Immature natural killer cell (primary cell): ENCODE measurements around the gene SMC1B. TPM values are rescaled to one million over a fixed set of nuclear protein-coding genes. Genes with fewer than 3 reads are reported as not detected.

Experiments
- DNase-seq, 3 donors: peaks; one replicate each; pipeline ENCODE4 v3.0.0; 2022; ENCODE audit warnings: mixed read lengths in 1 of 3
- H3K27ac Mint-ChIP-seq, 6 donors: one replicate each; pipeline ENCODE4 v1.8.0; 2020; ENCODE audit warnings: mixed read lengths in 6 of 6, mild to moderate bottlenecking in 5 of 6, inconsistent platforms in 4 of 6, moderate library complexity in 3 of 6
- H3K27me3 Mint-ChIP-seq, 3 donors: one replicate each; pipeline ENCODE4 v1.8.0; 2020 to 2021; ENCODE audit warnings: low read depth in 3 of 3, mild to moderate bottlenecking in 3 of 3, mixed read lengths in 3 of 3, moderate library complexity in 3 of 3, inconsistent platforms in 1 of 3
- H3K36me3 Mint-ChIP-seq, 3 donors: one replicate each; pipeline ENCODE4 v1.8.0; 2020; ENCODE audit warnings: mixed read lengths in 3 of 3, inconsistent platforms in 2 of 3, mild to moderate bottlenecking in 2 of 3
- H3K4me1 Mint-ChIP-seq, 2 donors: one replicate each; pipeline ENCODE4 v1.8.0; 2020; ENCODE audit warnings: inconsistent platforms in 2 of 2, mild to moderate bottlenecking in 2 of 2, mixed read lengths in 2 of 2, moderate library complexity in 1 of 2
- H3K4me3 Mint-ChIP-seq, 5 donors: one replicate each; pipeline ENCODE4 v1.8.0; 2020; ENCODE audit warnings: mild to moderate bottlenecking in 5 of 5, mixed read lengths in 5 of 5, inconsistent platforms in 3 of 5, moderate library complexity in 3 of 5
- H3K9me3 Mint-ChIP-seq, 6 donors: one replicate each; pipeline ENCODE4 v1.8.0; 2020; ENCODE audit warnings: mild to moderate bottlenecking in 6 of 6, mixed read lengths in 6 of 6, inconsistent platforms in 4 of 6, moderate library complexity in 3 of 6
- polyA plus RNA-seq, 3 donors: library from polyadenylated mRNA; unstranded; fragments of 300-500 nt; fragmentation: Illumina TruSeq; gene quantifications; one replicate each; pipeline ENCODE4 v1.2.3, GENCODE V29; 2021

The SMC1B gene
- polyA plus RNA-seq, 3 donors from 2014 or later, result 0.21 TPM; not detected in 2

- H3K4me3 Mint-ChIP-seq, result peak overlapping the region in 2 of 5 donors; percentile 10 to 27
These were observed 22.2 kb upstream of the SMC1B start for GRCh38 chr22:45435544-45436139.

DNA sequence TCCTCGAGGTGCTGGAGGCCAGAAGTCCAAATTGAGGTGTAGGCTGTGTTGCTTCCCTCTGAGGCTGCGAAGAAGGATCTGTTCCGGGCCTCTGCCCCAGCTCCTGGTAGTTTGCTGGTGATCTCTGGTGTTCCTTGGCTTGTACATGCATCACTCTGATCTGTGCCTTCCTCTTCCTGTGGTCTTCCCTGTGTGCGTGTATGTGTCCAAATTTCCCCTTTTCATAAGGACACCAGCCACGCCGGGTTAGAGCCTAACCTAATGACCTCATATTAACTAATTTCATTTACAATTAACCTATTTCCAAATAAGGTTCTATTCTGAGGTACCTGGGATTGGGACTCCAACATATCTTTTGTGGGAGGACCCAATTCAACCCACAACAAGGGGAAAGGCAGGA lies 21.6 kb upstream of the SMC1B start:
- Mint-ChIP-seq H3K27me3 (peaks cover 0 to 15% (median 4%) of the 10 kb centered on the region in 3 donors), H3K4me1 (peaks cover 7 to 8% of the 10 kb centered on the region in 2 donors), H3K36me3 (no peaks in the 10 kb centered on the region), H3K9me3 (no peaks in the 10 kb centered on the region), H3K4me3 (peak overlapping the region in 2 of 5 donors; percentile 24 to 27), H3K27ac (no peak overlapping the region)
- DNase-seq, result no peak

More at GRCh38 chr22:45435544-45436139, 22.2 kb upstream of the SMC1B start:
- DNase-seq, result peak; percentile 70 to 77 (median 74)
- peaks cover 7 to 10% of the 10 kb centered on the region in 2 donors for H3K4me1 Mint-ChIP-seq
- peaks cover 0 to 15% (median 4%) of the 10 kb centered on the region in 3 donors for H3K27me3 Mint-ChIP-seq
- H3K9me3 Mint-ChIP-seq, result no peaks in the 10 kb centered on the region
- H3K36me3 Mint-ChIP-seq, result no peaks in the 10 kb centered on the region
- peak overlapping the region in 2 of 6 donors; percentile 11 to 62 for H3K27ac Mint-ChIP-seq

GRCh38 chr22:45430871-45431270 lies 17.5 kb upstream of the SMC1B start:
- H3K36me3 Mint-ChIP-seq, result peaks cover 0 to 4% (median 3%) of the 10 kb centered on the region in 3 donors
- peaks cover 0 to 1% (median 0%) of the 10 kb centered on the region in 6 donors for H3K9me3 Mint-ChIP-seq
- peaks cover 3 to 11% (median 6%) of the 10 kb centered on the region in 3 donors for H3K27me3 Mint-ChIP-seq
- no peak overlapping the region for H3K4me3 Mint-ChIP-seq
- DNase-seq, result no peak
- H3K27ac Mint-ChIP-seq, result no peak overlapping the region
- H3K4me1 Mint-ChIP-seq, result peaks cover 7 to 8% of the 10 kb centered on the region in 2 donors

- Mint-ChIP-seq H3K27ac (no peak overlapping the region), H3K9me3 (peaks cover 0 to 1% (median 0%) of the 10 kb centered on the region in 6 donors), H3K27me3 (peaks cover 2 to 8% (median 6%) of the 10 kb centered on the region in 3 donors), H3K36me3 (peaks cover 0 to 4% (median 3%) of the 10 kb centered on the region in 3 donors), H3K4me3 (no peak overlapping the region), H3K4me1 (peaks cover under 1 to 1% of the 10 kb centered on the region in 2 donors)
- DNase-seq, result no peak
These were observed 16.8 kb upstream of the SMC1B start for GRCh38 chr22:45429981-45430775.

DNA sequence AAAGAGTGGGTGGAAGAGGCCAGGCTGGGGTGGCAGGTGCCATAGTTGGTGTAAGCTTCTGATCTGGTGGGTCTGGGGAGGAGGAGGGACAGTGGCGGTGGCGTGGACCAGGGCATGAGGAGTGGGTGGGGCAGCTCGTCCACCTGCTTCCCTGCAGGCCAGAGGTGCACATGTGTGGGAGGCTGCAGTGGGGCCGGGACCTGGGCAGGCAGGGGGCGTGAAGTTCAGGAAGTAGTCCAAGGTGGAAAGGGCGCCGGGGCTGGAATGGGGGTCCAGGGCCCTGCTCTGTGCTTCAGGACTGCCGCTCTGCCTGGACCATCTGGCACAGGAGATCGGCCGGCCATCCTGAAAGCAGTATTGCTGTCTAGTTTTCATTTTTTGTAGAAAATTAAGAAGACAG lies 16.0 kb upstream of the SMC1B start:
- Mint-ChIP-seq H3K36me3 (peaks cover 0 to 4% (median 3%) of the 10 kb centered on the region in 3 donors), H3K27me3 (peaks cover 2 to 8% (median 6%) of the 10 kb centered on the region in 3 donors), H3K9me3 (peaks cover 0 to 1% (median 0%) of the 10 kb centered on the region in 6 donors), H3K4me3 (no peak overlapping the region), H3K27ac (no peak overlapping the region), H3K4me1 (no peaks in the 10 kb centered on the region)
- no peak for DNase-seq

GRCh38 chr22:45428391-45429385 lies 15.3 kb upstream of the SMC1B start:
- DNase-seq, result no peak
- Mint-ChIP-seq H3K4me3 (no peak overlapping the region), H3K36me3 (peaks cover 0 to 4% (median 3%) of the 10 kb centered on the region in 3 donors), H3K9me3 (peaks cover 0 to 1% (median 0%) of the 10 kb centered on the region in 6 donors), H3K27ac (no peak overlapping the region), H3K4me1 (no peaks in the 10 kb centered on the region), H3K27me3 (peaks cover 2 to 8% (median 6%) of the 10 kb centered on the region in 3 donors)

GRCh38 chr22:45427114-45427513 lies 13.7 kb upstream of the SMC1B start:
- no peak for DNase-seq
- Mint-ChIP-seq H3K4me1 (no peaks in the 10 kb centered on the region), H3K9me3 (peaks cover 0 to 1% (median 0%) of the 10 kb centered on the region in 6 donors), H3K4me3 (no peak overlapping the region), H3K27me3 (peaks cover 0 to 8% (median 8%) of the 10 kb centered on the region in 3 donors), H3K27ac (no peak overlapping the region), H3K36me3 (peaks cover 0 to 4% (median 3%) of the 10 kb centered on the region in 3 donors)

GRCh38 chr22:45426387-45426786 lies 13.0 kb upstream of the SMC1B start:
- no peak for DNase-seq
- no peaks in the 10 kb centered on the region for H3K4me1 Mint-ChIP-seq
- peak overlapping the region in 1 of 6 donors; percentile 4 for H3K27ac Mint-ChIP-seq
- H3K4me3 Mint-ChIP-seq, result no peak overlapping the region
- peaks cover 0 to 4% (median 3%) of the 10 kb centered on the region in 3 donors for H3K36me3 Mint-ChIP-seq
- H3K27me3 Mint-ChIP-seq, result peaks cover 0 to 8% (median 4%) of the 10 kb centered on the region in 3 donors
- H3K9me3 Mint-ChIP-seq, result peaks cover 0 to 1% (median 0%) of the 10 kb centered on the region in 6 donors

GRCh38 chr22:45425531-45426265 lies 12.3 kb upstream of the SMC1B start:
- Mint-ChIP-seq H3K4me1 (no peaks in the 10 kb centered on the region), H3K4me3 (no peak overlapping the region), H3K36me3 (peaks cover 0 to 4% (median 3%) of the 10 kb centered on the region in 3 donors), H3K9me3 (peaks cover 0 to 1% (median 0%) of the 10 kb centered on the region in 6 donors), H3K27ac (no peak overlapping the region), H3K27me3 (peaks cover 0 to 8% (median 4%) of the 10 kb centered on the region in 3 donors)
- no peak for DNase-seq

DNA sequence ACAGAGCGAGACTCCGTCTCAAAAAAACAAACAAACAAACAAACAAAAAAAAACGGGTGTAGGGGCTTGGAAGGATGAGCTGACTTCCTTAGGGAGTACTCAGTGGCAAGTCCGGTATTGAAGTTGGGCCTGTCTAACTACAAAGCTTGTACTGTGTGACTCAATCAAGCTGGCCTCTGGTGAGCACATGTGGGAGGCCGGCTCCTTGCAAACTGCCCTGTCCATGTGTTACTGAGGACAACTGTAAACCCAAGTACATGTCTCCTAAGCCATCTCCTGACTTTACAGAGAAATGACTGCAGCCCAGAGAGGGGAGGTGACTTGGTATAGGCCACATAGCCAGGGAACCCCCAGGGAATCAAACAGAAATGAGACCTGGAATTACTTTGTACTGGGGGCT lies 11.7 kb upstream of the SMC1B start:
- Mint-ChIP-seq H3K4me1 (no peaks in the 10 kb centered on the region), H3K27ac (no peak overlapping the region), H3K36me3 (peaks cover 0 to 4% (median 3%) of the 10 kb centered on the region in 3 donors), H3K9me3 (peaks cover 0 to 1% (median 0%) of the 10 kb centered on the region in 6 donors), H3K4me3 (no peak overlapping the region), H3K27me3 (peaks cover 0 to 8% (median 7%) of the 10 kb centered on the region in 3 donors)
- DNase-seq, result no peak

- Mint-ChIP-seq H3K27me3 (peaks cover 0 to 8% (median 7%) of the 10 kb centered on the region in 3 donors), H3K27ac (no peak overlapping the region), H3K4me3 (no peak overlapping the region), H3K36me3 (peaks cover 0 to 5% (median 4%) of the 10 kb centered on the region in 3 donors), H3K4me1 (no peaks in the 10 kb centered on the region), H3K9me3 (peaks cover 0 to 1% (median 0%) of the 10 kb centered on the region in 6 donors)
- no peak for DNase-seq
These were observed 10.9 kb upstream of the SMC1B start for GRCh38 chr22:45424241-45424731.

DNA sequence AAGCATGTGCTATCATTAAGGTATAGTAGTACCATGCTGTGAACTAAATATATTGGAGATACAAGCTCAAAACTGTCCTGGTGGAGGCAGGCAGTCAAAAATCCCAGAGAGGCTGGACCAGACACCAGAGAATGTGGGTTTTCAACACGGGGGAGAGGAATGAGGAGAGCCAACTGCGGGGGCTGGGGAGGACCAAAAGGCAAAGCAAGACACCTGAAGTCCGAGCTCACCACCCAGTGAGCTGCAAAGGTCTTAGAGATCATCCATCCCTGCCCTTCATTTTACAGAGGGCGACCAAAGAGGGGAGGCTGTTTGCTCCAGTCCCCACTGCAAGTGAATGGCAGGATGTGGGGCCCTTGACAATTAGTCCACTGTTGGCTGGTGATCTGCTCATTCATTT lies 10.1 kb upstream of the SMC1B start:
- peaks cover 0 to 5% (median 4%) of the 10 kb centered on the region in 3 donors for H3K36me3 Mint-ChIP-seq
- DNase-seq, result no peak
- peaks cover 0 to 1% (median 0%) of the 10 kb centered on the region in 6 donors for H3K9me3 Mint-ChIP-seq
- no peaks in the 10 kb centered on the region for H3K4me1 Mint-ChIP-seq
- H3K27ac Mint-ChIP-seq, result no peak overlapping the region
- H3K27me3 Mint-ChIP-seq, result peaks cover 0 to 5% (median 3%) of the 10 kb centered on the region in 3 donors
- H3K4me3 Mint-ChIP-seq, result no peak overlapping the region
